Erythroblast (primary cell): Measurements from ENCODE around the gene MEMO1.

Experiments used
- GATA1 ChIP-seq: IDR thresholded peaks from 2 replicates; pipeline ENCODE4 v1.6.1; 2011; ENCODE audit warnings: low read depth, mild to moderate bottlenecking, control low read depth, low read length, moderate library complexity
- POLR2A ChIP-seq: IDR thresholded peaks from 2 replicates; pipeline ENCODE4 v1.6.1; 2011; ENCODE audit warnings: mild to moderate bottlenecking, low read length

DNA sequence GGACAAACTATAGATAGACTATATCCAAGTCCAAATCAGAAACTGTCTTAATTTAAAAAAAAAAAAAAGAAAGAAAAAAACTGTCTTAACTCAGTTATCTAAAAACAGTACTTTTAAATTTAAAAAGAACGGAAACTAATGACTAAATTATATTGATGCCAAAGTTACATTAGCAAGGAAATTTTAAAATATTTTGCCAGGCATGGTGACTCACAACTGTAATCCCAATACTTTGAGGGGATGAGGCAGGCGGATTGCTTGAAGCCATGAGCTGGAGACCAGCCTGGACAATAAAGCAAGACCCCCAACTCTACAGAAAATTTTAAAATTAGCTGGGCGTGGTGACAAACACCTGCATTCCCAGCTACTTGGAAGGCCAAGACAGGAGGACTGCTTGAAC is 30.9 kb downstream of the MEMO1 start:
- TF ChIP-seq POLR2A: no peak
- no peak for TF ChIP-seq GATA1
